Measurements from ENCODE around the gene BAG3.

Gene BAG3

DNA sequence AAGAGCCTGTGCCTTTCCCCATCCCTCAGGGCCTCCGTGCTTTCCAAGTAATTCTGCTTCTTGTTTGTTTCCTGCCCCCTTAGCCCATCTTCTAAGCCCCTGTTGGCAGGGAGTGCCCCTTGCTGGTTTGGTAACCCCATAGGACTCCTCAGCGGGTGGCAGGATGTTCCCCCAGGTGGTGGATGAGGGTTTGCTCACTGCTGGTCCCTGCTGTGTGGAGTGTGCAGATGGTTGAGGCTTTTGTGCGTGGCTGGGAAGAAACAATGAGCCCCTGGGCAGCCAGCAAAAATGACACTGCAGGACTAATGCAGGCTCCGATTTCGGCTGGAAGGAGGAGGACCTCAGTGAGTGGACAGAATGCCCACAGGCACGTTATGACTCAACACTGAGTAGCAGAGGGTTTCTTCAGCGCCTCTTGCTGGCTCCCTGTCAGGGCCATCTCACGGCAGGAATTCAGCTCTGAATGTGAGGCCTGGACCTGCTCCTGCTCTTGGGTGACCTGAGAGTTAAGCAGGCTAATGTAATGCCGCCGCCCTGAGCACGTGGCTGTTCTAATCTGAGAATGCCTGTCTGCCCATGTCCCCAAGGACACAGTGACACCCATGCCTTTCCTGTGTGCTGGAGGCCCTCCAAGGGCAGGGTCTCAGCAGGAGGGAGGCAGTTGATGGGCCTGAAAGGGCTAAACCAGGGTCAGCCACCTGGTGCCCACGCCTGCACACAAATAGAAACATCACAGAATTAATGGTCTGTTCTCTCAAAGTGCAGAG lies 16.6 kb downstream of the BAG3 start:
- no peak for DNase-seq

GRCh38 chr10:119668461-119668860 lies 17.3 kb downstream of the BAG3 start:
- no peak for DNase-seq

DNA sequence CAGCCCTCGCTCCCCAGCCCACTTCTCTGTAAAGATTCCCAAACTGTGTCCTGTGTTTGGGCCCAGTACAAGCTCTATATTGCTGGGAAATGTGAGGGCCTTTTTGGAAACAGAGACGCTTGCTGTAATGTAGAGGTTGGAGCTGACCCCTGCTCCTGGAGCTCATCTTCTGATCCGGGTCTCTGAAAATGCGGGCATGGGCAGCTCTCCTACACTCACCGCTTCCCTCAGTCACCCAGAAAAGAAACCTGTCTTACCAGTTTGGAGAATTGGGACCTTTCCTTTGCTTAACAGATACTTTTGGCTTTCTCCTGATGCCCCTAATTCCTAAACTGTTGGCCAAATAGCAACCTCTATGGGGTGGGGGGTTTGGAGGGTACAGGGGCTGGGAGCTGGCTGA lies 18.2 kb downstream of the BAG3 start:
- DNase-seq, result no peak

DNA sequence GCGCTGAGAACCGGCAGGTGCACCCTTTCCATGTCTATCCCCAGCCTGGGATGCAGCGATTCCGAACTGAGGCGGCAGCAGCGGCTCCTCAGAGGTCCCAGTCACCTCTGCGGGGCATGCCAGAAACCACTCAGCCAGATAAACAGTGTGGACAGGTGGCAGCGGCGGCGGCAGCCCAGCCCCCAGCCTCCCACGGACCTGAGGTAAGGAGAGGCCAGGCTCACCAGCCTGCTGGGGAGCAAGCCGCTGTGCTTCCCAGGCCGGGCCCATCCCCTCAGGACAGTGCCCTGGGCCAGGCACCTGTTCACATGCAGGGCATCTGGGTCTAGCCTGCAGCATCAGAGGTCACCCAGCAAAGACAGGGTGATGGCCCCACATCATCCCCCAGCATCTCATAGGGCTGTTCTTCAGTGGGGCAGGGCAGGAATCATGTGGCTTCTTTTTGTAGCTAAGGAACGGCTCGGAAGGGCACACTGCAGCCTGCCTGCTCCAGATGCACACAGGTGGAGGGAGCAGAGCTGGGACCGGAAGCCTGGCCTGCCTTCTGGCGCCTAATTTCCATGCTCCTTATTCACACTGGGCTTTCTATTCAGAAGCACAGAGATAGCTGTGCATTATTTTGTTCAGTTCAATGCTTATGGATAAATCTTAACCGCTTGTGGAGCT lies 18.9 kb downstream of the BAG3 start:
- no peak for DNase-seq

- DNase-seq, result no peak
Measured at GRCh38 chr10:119670717-119671116, 19.5 kb downstream of the BAG3 start.

DNA sequence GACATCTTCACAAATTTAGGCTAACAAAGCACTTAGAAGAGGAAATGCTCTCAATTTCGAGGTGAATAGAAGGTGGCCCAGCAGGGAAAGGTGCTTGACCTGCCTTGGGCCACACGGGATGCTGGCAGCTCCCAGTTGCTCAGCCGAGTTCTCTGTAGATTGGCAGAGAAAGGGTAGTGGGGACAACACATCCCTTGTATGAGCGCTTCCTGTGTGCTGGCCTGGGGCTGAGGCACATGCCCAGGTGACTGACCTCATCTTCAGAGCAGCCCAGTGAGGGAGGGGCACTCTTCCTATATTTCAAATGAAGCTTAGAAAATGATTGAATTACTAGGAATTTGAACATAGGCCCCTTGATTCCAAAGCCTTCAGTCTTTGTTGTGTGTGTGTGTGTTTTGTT lies 20.2 kb downstream of the BAG3 start:
- DNase-seq, result no peak

DNA sequence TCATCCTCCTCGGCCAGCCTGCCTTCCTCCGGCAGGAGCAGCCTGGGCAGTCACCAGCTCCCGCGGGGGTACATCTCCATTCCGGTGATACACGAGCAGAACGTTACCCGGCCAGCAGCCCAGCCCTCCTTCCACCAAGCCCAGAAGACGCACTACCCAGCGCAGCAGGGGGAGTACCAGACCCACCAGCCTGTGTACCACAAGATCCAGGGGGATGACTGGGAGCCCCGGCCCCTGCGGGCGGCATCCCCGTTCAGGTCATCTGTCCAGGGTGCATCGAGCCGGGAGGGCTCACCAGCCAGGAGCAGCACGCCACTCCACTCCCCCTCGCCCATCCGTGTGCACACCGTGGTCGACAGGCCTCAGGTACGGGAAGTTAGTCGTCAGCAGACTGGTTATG lies 21.1 kb downstream of the BAG3 start:
- DNase-seq, result no peak

GRCh38 chr10:119673271-119673670 lies 22.1 kb downstream of the BAG3 start:
- no peak for DNase-seq

GRCh38 chr10:119675483-119676170 lies 24.4 kb downstream of the BAG3 start:
- DNase-seq, result no peak

DNA sequence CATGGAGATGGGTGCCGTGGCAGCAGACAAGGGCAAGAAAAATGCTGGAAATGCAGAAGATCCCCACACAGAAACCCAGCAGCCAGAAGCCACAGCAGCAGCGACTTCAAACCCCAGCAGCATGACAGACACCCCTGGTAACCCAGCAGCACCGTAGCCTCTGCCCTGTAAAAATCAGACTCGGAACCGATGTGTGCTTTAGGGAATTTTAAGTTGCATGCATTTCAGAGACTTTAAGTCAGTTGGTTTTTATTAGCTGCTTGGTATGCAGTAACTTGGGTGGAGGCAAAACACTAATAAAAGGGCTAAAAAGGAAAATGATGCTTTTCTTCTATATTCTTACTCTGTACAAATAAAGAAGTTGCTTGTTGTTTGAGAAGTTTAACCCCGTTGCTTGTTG lies 25.9 kb downstream of the BAG3 start:
- DNase-seq, result no peak

DNA sequence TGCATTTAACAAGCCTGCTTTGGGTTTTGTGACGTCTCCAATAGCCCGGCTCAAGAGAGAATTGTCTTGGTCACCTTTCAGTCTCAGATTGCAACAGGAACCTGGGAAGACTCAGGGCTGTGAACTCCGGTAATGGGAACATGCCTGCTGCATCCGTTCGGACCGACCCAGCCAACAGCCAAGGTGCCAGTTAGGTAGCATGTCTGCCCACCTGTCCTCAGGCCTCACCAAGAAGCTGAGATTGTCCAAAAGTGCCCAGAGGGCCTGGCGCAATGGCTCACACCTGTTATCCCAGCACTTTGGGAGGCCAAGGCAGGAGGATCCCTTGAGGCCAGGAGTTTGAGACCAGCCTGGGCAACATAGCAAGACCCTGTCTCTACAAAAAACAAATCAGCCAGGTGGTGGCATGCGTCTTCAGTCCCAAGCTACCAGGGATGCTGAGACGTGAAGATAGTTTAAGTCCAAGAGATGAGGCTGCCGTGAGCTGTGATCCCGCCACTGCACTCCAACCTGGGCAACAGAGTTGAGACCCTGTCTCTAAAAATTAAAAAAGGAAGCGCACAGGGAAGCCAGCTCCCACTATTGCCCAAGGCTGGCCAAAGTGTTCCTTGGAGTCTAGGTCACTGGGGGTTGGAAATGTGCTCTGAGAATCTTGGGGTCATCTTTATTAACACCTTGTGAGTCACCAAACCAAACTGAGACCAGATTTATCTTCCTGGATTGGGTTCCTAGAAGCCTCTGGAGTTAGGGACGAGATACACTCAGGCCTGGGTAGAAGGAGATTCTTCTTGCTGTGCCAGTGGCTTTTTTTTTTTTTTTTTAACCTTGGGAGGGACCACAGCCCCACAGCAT lies 26.9 kb downstream of the BAG3 start:
- no peak for DNase-seq

DNA sequence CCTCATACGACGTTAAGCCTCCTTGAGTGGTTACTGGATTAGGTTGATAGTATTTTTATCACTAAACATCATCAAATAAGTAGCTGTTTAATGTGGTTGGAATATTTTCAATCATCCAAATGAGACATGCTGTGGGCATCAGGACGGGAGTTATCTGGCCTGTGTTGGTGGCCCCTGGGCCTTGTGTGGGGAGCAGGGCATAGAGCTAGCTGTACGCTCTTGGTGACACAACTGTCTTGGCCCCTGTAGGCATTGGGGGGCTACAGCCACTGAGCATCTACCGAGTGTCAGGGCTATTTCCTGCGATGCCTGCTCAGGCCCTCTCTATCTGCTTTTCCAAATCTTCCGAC lies 28.3 kb downstream of the BAG3 start:
- DNase-seq, result no peak

DNA sequence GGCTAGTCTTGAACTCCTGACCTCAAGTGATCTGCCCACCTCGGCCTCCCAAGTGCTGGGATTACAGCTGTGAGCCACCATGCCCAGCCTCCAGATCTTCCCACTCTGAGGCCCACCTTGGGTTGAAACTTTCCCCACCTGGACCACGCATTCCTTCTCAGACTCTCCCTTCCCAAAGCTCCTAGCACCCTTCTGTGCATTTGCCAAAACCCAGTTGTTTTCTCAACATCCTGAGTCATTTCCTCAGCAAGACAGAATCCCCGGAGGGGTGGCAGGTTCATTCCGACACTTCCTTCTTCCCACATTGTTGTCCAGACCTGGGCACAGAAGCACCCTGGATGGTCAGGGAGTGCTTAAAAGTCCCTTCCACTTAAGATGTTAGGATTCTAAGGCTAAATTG lies 28.9 kb downstream of the BAG3 start:
- DNase-seq, result no peak

- no peak for DNase-seq
Measured at GRCh38 chr10:119680650-119681081, 29.5 kb downstream of the BAG3 start.

DNA sequence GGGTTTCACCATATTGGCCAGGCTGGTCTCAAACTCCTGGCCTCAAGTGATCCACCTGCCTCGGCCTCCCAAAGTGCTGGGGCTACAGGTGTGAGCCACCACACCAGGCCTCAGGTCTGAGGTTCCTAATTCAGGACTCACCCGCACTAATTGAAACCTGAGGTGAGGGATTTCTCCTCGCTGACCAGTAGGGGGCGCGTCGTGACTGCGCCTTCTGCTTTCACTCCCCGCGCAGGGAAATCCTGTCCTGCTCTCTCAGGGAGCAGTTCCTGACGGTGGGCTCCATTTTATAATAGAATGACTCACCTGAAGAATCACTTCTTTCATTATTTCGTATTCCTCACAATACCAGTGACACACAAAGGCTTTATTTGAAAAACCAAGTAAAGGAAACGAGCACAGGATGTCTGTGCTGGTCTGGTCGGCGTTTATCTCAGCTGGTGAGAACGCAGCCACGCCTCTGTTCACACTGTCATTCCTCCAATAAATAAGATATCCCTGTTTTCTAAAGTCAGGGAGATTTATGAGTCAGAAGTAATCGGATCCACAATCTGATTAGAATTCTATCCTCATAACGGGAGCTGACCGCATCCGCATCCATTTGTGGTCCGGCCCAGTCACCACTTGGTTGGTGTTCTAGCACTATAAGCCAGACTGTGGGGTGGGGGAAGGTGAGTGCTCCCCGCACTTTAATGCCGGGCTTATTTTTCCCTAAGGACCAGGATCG lies 35.4 kb downstream of the BAG3 start:
- DNase-seq, result no peak

GRCh38 chr10:119687192-119688032 lies 36.2 kb downstream of the BAG3 start:
- DNase-seq, result no peak

DNA sequence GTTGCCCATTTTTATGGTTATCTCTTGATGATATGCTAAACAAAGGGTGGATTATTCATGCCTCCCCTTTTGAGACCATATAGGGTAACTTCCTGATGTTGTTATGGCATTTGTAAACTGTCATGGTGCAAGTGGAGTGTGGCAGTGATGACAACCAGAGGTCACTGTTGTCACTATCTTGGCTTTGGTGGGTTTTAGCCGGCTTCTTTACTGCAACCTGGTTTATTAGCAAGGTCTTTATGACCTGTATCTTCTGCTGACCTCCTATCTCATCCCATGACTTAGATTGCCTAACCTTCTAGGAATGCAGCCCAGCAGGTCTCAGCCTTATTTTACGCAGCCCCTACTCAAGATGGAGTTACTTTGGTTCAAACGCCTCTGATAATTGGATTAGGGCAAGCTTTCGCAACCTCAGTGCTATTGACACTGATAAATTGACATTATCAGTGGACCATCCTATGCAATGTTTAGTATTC lies 36.9 kb downstream of the BAG3 start:
- no peak for DNase-seq

DNA sequence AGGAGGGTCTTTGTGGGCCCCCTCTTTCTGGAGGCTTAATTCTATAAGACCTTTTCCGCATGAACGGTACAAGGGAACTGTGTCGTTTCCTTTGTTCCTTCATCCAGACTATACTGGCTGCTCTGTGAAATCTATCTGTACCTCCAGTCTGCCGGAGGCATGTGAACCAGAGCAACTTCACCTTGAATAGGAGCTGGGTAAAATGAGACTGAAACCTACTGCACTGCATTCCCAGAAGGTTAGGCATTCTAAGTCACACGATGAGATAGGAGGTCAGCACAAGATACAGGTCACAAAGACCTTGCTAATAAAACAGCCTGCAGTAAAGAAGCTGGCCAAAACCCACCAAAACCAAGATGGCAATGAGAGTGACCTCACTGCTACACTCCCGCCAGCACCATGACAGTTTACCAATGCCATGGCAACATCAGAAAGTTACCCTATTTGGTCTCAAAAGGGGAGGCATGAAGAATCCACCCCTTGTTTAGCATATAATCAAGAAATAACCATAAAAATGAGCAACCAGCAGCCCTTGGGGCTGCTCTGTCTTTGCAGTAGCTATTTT lies 37.9 kb downstream of the BAG3 start:
- no peak for DNase-seq

GRCh38 chr10:119691726-119692125 lies 40.5 kb downstream of the BAG3 start:
- no peak for DNase-seq

DNA sequence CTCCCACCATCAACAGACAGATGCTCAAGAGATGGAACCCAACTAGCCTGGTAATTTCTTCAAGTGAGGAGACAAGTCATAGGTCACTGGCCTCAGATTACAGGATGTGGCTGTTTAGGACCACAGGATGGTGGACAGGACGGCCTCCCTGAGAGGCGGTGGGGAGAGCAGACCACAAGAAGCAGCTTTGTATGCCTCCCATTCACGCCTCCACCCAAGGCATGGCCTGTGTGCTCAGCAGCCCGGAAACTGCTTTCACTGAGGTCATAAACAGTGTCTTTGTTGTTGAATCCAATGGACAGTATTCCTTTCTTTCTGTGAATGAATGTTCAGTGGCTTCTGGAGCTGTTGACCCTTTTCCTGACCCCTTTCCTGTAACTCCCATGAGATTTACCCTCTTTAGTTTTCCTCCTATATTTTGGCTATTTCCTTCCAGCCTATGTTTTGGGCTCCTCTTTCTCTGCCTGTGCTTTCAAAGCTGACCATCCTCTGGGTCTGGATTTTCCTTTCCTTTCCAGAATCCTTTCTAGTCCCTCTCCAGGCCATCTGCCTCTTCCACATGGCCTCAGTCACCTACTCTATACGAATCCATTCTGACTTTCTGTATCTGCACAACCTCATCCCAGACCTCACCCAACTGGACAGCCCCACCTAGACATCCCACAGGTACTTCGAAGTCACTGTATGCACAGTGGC lies 42.2 kb downstream of the BAG3 start:
- no peak for DNase-seq

All from DMS 273 treated with DMSO at 0.1 percent for 48 hours (cell line).